ENCODE measurements around the gene MLST8. TPM values are rescaled to one million over a fixed set of nuclear protein-coding genes. Genes with fewer than 3 reads are reported as not detected.
A peak's percentile ranks its signal among the peaks of the same experiment; 100 is the strongest.

The MLST8 gene
- 53.1 and 59.7 TPM in 2 replicates for total RNA-seq (2022)
- Bru-seq, nascent RNA = percentile 60 among the genes with signal in this experiment
- BruChase-seq, experiment 1, labeled RNA remaining after a 2-hour chase = percentile 64 among the genes with signal in this experiment
- BruChase-seq, experiment 2, labeled RNA remaining after a 6-hour chase = percentile 83 among the genes with signal in this experiment
- long read RNA-seq, transcript MLST8-203 (9 exons, 1,691 nt) = minor isoform, 25 of 174 reads
- long read RNA-seq, transcript MLST8-215 (9 exons, 1,861 nt) = minor isoform, 13 of 174 reads
- long read RNA-seq, transcript MLST8-232 (9 exons, 1,870 nt) = major isoform, 68 of 174 reads
- long read RNA-seq, transcript MLST8-221 (8 exons, 1,403 nt) = minor isoform, 10 of 174 reads
- long read RNA-seq, partial matches to known transcripts = 11 of 174 reads
- long read RNA-seq, other reads (novel, unspliced or antisense) = 26 of 174 reads

- no TSS peak for BruUV-seq (replicated peaks)
- Histone ChIP-seq H3K9me3 (no peaks in the 10 kb centered on the region), H3K4me1 (no peaks in the 10 kb centered on the region; the same call in 1 of the 2 replicates), H3K36me3 (ENCODE audit: control insufficient read depth, insufficient read depth, low read length) (peaks cover 3% of the 10 kb centered on the region), H3K4me3 (ENCODE audit: low read depth, low read length) (peak within 1 kb of the TSS; percentile 90), H3K27me3 (replicated peaks; ENCODE audit: control insufficient read depth, insufficient read depth, low read length) (no peaks in the 10 kb centered on the region)
- POLR2A ChIA-PET = interaction anchor here (0.5 to 0.6 kb wide), 3 partner anchors 9 to 67 kb away, joined by 4 to 5 read pairs (median 4); partner anchors contain the start of gene PGP
- no peak for TF ChIP-seq CTCF (IDR thresholded peaks at IDR 0.05; ENCODE audit: insufficient read depth in 1 of 2, low read depth in 1 of 2, low read length in 1 of 2, severe bottlenecking in 1 of 2, unreplicated experiment in 1 of 2)
- H3K27ac Mint-ChIP-seq (ENCODE audit: unreplicated experiment) = peak within 1 kb of the TSS; percentile 1
- peaks cover 52% of the 10 kb centered on the region for H3K36me3 Mint-ChIP-seq (ENCODE audit: insufficient read depth, unreplicated experiment)
- no peaks in the 10 kb centered on the region for H3K27me3 Mint-ChIP-seq (ENCODE audit: insufficient read depth, unreplicated experiment)
- H3K4me3 Mint-ChIP-seq (ENCODE audit: unreplicated experiment) = peak within 1 kb of the TSS; percentile 72
- peak; percentile 71 to 87 for DNase-seq
- peaks cover 14% of the 10 kb centered on the region for H3K4me1 Mint-ChIP-seq (ENCODE audit: low read depth, unreplicated experiment)
- H3K9me3 Mint-ChIP-seq (ENCODE audit: unreplicated experiment) = no peaks in the 10 kb centered on the region
- CTCF ChIA-PET = no interaction called here
- intact Hi-C loops (cut with micrococcal nuclease; ENCODE audit: unreplicated experiment) = no loop called here
Measured at GRCh38 chr16:2205104-2205966, at the start of gene MLST8. TSS of gene MLST8 (plus strand) at chr16:2205454. CDS start at chr16:2206086, 632 bp downstream.

- peaks cover 45% of the 10 kb centered on the region for H3K36me3 Mint-ChIP-seq (ENCODE audit: insufficient read depth, unreplicated experiment)
- H3K27ac Mint-ChIP-seq (ENCODE audit: unreplicated experiment) = peak overlapping the region; percentile 96
- intact Hi-C loops (cut with micrococcal nuclease; ENCODE audit: unreplicated experiment) = no loop called here
- no peaks in the 10 kb centered on the region for H3K9me3 ChIP-seq
- H3K4me3 ChIP-seq (ENCODE audit: low read depth, low read length) = peak overlapping the region; percentile 72
- no peaks in the 10 kb centered on the region for H3K27me3 ChIP-seq (replicated peaks; ENCODE audit: control insufficient read depth, insufficient read depth, low read length)
- H3K9me3 Mint-ChIP-seq (ENCODE audit: unreplicated experiment) = no peaks in the 10 kb centered on the region
- H3K27me3 Mint-ChIP-seq (ENCODE audit: insufficient read depth, unreplicated experiment) = peaks cover 3% of the 10 kb centered on the region
- DNase-seq = no peak
- TF ChIP-seq CTCF (IDR thresholded peaks at IDR 0.05; ENCODE audit: insufficient read depth in 1 of 2, low read depth in 1 of 2, low read length in 1 of 2, severe bottlenecking in 1 of 2, unreplicated experiment in 1 of 2) = no peak
- peaks cover 8% of the 10 kb centered on the region for H3K36me3 ChIP-seq (ENCODE audit: control insufficient read depth, insufficient read depth, low read length)
- ChIA-PET POLR2A (interaction anchor here (0.6 to 1.9 kb wide), 29 partner anchors 7 to 1566 kb away, joined by 3 to 20 read pairs (median 4); partner anchors contain the start of genes ECI1, FAHD1, HAGH and NTHL1), CTCF (interaction anchor here (0.6 to 1.2 kb wide), 8 partner anchors 16 to 450 kb away, joined by 3 to 10 read pairs (median 3); partner anchors contain the start of genes MAPK8IP3, PKD1 and TSC2)
- H3K4me1 ChIP-seq = peaks cover 39% of the 10 kb centered on the region
- H3K4me1 Mint-ChIP-seq (ENCODE audit: low read depth, unreplicated experiment) = peaks cover 25% of the 10 kb centered on the region
- BruUV-seq (replicated peaks) = TSS peak; percentile 74
- peak overlapping the region; percentile 80 for H3K4me3 Mint-ChIP-seq (ENCODE audit: unreplicated experiment)
Measured at GRCh38 chr16:2155977-2156848, 49.0 kb upstream of the MLST8 start.

Measured in Caco-2 (cell line).